GM19193 (cell line): ENCODE data around the gene C21orf58.

Experiments used
- POLR2A ChIP-seq: IDR thresholded peaks from 4 replicates; pipeline ENCODE4 v1.6.1; 2011; ENCODE audit not compliant: insufficient read depth, insufficient read length; ENCODE audit errors: extremely low read depth

The C21orf58 gene

GRCh38 chr21:46323710-46324389, at the start of gene C21orf58, which contains the start of gene PCNT:
Gene C21orf58, minus strand, starts transcription at chr21:46323870. Its CDS starts 1,132 bp downstream, at chr21:46322738.
Gene PCNT, plus strand, starts transcription at chr21:46324156. Its CDS starts 73 bp downstream, at chr21:46324229.
- peak; percentile 80 for TF ChIP-seq POLR2A

DNA sequence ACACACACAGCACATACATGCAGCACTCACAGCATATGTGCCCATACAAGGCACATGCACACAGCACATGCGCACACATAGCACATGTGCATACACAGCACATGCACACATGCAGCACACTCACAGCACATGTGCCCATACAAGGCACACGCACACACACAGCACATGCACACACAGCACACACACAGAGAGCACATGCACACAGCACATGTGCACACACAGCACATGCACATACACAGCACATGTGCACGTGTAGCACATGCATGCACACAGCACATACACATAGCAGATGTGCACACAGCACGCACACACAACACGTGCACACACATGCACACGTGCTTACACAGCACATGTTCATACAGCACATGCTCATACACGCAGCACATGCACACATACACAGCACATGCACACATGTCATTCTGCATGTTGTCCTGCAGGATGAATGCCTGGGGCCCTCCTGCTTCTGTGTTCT, 48.4 kb upstream of the C21orf58 start:
- TF ChIP-seq POLR2A = no peak

GRCh38 chr21:46371204-46372013, 47.7 kb upstream of the C21orf58 start:
- TF ChIP-seq POLR2A = no peak

DNA sequence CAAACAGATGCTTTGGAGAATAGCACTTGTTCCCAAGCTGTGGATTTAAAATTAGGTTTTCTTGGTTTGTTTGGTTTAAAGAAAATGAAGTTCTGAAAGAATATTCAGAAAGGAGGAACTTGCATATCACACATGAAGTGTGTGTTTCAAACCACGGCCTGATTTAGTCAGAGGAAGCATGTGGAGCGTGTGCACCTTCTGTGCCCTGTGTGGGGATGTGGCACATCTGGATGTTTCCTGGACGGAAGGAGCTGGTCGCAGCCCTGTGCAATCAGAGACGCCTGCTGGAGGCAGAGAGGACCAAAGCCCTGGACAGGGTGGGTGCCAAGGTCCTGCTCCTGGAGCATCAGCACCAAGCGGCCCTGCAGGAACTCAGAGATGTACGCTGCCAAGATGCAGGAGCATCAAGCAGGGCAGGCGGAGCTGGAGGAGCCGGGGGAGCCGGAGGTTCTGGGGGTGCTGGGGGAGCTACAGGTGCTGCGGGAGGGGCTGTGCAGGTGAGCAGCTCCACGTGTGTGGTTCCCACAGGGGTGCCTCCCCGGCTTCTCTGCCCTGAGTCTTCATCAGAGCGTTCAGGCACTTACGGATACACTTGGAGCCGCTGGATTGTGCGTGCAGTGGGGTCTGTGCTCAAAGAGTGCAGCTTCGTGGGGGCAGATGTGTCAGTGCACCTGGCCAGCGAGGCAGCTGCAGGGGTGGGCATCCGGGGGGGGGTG, 46.0 kb upstream of the C21orf58 start:
- TF ChIP-seq POLR2A = no peak

DNA sequence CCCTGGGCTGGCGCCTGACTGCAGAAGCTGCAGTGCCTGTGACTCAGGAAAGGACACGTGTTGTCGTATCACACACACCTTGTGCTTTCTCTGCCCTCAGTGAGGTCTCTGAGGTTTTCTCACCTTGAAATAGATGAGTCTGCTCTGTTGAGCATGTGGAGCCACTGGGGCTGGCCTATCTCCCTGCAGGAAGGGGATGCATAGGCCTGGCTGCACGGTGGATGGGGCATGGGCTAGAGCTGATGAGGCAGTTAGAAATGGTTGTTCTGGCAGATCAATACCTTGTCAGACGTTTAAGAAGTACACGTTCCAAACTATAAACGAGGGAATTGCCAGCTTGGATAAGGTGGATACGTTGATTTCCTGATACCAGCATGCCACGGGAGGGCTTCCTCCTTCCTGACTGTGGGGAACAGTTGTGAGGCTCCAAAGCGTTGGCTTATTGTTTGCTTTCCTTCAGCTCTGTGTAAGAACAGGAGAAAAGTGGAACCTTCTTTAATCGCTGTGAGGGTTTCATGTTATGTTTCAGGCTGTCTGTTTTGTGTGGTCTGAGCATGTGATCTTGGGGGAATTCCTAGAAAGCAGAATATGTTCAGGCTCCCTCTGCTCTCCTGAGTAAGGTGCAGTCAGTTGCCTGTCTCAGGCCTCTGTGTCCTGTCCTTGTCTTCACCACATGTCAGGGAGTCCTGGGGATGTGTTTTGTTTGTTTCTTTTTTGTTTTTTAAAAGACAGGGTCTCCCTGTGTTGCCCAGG, 45.0 kb upstream of the C21orf58 start:
- peak; percentile 35 for TF ChIP-seq POLR2A

GRCh38 chr21:46366966-46367365, 43.3 kb upstream of the C21orf58 start:
- no peak for TF ChIP-seq POLR2A

DNA sequence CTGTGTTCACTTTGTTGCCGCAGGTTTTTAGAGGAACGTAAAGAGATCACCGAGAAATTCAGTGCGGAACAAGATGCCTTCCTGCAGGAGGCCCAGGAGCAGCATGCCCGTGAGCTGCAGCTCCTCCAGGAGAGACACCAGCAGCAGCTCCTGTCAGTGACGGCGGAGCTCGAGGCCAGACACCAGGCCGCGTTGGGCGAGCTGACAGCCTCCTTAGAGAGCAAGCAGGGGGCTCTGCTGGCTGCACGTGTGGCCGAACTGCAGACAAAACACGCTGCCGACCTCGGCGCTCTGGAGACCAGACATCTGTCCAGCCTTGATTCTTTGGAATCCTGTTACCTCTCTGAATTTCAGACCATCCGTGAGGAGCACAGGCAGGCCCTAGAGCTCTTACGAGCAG, 42.9 kb upstream of the C21orf58 start:
- TF ChIP-seq POLR2A = no peak

- no peak for TF ChIP-seq POLR2A
Observed at GRCh38 chr21:46366091-46366490, 42.4 kb upstream of the C21orf58 start.

DNA sequence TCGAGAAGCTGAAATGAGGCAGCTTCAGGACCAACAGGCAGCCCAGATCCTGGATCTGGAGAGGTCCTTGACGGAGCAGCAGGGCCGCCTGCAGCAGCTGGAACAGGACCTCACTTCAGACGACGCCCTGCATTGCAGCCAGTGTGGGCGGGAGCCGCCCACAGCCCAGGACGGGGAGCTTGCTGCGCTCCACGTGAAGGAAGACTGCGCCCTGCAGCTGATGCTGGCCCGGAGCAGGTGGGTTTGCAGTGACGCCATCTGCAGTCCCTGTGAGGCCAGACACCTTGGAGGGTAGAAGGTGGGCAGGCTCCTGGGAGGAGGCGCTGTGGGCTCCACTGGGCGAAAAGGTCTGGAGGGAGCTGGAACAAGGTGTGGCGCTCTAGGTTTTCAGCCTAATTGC, 40.0 kb upstream of the C21orf58 start:
- no peak for TF ChIP-seq POLR2A

DNA sequence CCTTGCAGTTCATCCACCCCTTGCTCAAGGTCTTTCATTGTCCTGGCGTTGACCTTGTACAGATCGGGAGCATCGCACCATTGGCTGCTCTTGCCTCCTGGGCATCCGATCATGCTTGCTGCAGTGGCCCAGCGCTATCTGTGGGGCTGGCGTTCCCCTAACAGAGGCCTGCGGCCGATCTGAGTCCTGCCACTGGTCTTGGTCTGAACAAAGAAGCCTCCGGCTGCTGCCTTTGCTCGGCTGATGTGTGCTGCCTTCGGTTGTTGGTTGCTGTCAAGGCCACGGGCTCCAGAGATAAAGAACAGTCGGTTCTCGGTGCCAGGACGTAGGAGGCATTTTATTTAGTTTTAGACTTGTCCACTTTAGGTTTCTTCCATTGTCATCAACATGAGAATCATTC, 39.3 kb upstream of the C21orf58 start:
- TF ChIP-seq POLR2A = no peak

DNA sequence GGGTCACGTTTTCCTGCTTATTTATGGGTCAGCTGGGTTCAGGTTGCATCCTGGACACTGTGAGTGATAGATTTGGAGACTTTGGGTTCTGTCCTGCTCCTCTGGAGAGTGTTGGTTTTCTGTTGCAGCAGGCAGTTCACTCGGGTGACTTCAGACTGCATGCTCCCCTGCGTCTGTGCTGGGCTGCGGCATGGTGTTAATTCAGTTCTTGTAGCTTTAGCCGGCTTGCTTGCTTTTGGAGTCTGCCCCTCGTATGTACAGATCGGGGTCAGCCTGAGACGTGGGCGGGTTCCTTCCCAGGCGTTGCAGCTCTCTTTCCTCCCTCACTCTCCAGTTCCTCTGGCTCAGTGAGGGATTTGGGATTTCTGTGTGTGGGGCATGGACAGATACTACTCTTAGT, 38.3 kb upstream of the C21orf58 start:
- no peak for TF ChIP-seq POLR2A

GRCh38 chr21:46361176-46361575, 37.5 kb upstream of the C21orf58 start:
- TF ChIP-seq POLR2A = no peak

- TF ChIP-seq POLR2A = no peak
Observed at GRCh38 chr21:46357684-46358425, 34.2 kb upstream of the C21orf58 start.

- no peak for TF ChIP-seq POLR2A
Observed at GRCh38 chr21:46357335-46357604, 33.6 kb upstream of the C21orf58 start.
